GM12892 (cell line): ENCODE measurements around the gene ANXA7.
A peak's percentile ranks its signal among the peaks of the same experiment; 100 is the strongest.

ENCODE experiments used
- DNase-seq: peaks from one replicate; pipeline ENCODE4 v3.0.0; 2011; ENCODE audit not compliant: insufficient read length
- FAIRE-seq: peaks from 2 replicates; lab custom pipeline; 2011; peaks lifted over from hg19 to GRCh38; lab: Jason Lieb, UNC
- POLR2A ChIP-seq: IDR thresholded peaks from 2 replicates; pipeline ENCODE4 v1.6.1; 2011; ENCODE audit warnings: low read depth, low read length, control low read depth
- POLR2AphosphoS5 ChIP-seq: IDR thresholded peaks from 2 replicates; pipeline ENCODE4 v1.6.1; 2011; ENCODE audit warnings: low read depth, low read length, control low read depth
- TAF1 ChIP-seq: IDR thresholded peaks from 2 replicates; pipeline ENCODE4 v1.6.1; 2011; ENCODE audit warnings: low read depth, mild to moderate bottlenecking, control low read depth, low read length, borderline replicate concordance

ANXA7 gene

DNA sequence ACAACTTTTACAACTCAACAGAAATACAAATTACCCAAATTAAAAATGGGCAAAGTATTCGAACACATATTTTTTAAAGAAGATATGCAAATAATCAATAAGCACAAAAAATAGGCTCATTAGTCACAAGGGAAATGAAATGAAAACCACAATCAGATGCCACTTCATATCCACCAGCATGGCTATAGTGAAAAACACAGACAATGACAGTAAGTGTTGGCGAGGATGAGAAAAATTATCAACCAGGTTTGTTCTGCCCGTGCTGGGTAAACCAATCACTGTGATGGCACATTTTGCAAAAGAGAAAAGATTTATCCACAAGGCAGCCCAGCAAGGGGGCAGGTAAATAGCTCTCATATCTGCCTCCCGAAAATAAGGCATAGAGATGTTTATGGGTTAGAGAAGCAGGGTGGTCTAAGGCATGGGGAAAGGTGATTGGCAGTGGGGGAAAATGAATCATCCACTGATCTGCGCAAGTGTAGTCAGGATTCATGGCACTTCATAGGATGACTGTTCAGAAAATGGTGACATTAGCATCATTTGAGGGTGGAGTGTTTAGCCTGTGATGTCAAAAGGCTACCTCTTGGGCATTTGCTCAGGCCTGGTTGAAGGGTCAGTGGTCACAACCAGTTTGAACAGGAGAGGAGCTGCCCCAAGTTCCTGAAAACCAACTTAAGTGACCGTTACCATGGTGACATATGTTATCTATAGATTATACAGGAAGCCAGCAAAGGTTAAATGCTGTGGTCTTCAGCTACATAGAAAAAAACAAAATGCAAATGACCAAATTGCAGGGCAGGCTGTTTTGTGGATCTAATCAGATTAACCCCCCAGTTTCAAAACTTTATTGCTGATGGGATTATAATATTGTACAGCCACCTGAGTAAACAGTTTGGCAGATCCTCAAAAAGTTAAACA is 47.2 kb downstream of the ANXA7 start:
- DNase-seq: no peak
- TF ChIP-seq POLR2A: no peak
- no peak for TF ChIP-seq POLR2AphosphoS5
- TF ChIP-seq TAF1: no peak
- FAIRE-seq: peak; percentile 17

DNA sequence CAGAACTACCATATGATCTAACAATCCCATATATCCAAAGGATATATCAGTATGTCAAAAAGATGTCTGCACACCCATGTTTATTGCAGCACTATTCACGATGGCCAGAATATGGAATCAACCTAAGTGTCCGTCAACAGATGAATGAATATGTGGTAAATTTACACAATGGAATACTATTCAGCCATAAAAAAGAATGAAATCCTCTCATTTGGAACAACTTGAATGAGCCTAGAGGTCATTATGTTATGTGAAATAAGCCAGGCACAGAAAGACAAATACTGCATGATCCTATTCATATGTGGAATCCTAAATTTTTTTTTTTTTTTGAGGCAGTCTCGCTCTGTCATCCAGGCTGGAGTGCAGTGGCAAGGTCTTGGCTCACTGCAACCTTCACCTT is 48.9 kb downstream of the ANXA7 start:
- no peak for FAIRE-seq
- DNase-seq: no peak
- TF ChIP-seq POLR2A (no peak), TAF1 (no peak), POLR2AphosphoS5 (no peak)

DNA sequence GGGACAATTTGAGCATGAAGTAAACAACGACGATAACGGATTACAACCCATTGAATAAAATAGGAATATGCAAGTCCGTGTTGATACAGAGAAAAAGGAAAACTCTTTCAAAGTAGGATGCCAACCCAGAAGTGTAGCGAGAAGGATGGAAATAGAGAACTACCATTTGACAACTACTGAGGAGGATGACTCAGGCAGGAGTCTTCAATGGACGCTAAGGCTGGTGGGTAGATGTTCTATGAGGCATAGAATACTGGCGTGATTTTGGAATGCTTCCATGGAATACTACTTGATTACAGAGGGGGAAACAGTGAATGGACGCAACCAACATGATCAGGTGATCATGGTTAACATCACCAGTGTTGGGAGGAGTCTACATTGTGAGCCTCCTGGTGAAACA is 54.4 kb downstream of the ANXA7 start:
- DNase-seq (no peak), FAIRE-seq (peak; percentile 38)
- no peak for TF ChIP-seq POLR2AphosphoS5
- no peak for TF ChIP-seq POLR2A
- no peak for TF ChIP-seq TAF1

- DNase-seq (peak; percentile 79), FAIRE-seq (peak; percentile 96)
- TF ChIP-seq POLR2AphosphoS5: peak; percentile 20; the same call in 1 of the 2 replicates
- TF ChIP-seq POLR2A: peak; percentile 69
- 0 out of 2 replicates have a peak, but pooled peaks have one; percentile 50 for TF ChIP-seq TAF1
Observed at GRCh38 chr10:73358331-73359279, 55.3 kb downstream of the ANXA7 start, which contains the start of gene CFAP70. Gene CFAP70, minus strand, starts transcription at chr10:73358864. Its CDS starts 4,068 bp downstream, at chr10:73354796.

- FAIRE-seq: peak; percentile 27
- no peak for DNase-seq
- TF ChIP-seq TAF1: no peak
- no peak for TF ChIP-seq POLR2AphosphoS5
- no peak for TF ChIP-seq POLR2A
Observed at GRCh38 chr10:73357821-73358220, 56.0 kb downstream of the ANXA7 start.

- DNase-seq: no peak
- TF ChIP-seq TAF1: no peak
- no peak for TF ChIP-seq POLR2AphosphoS5
- no peak for TF ChIP-seq POLR2A
- FAIRE-seq: no peak
Observed at GRCh38 chr10:73357166-73357565, 56.7 kb downstream of the ANXA7 start.

DNA sequence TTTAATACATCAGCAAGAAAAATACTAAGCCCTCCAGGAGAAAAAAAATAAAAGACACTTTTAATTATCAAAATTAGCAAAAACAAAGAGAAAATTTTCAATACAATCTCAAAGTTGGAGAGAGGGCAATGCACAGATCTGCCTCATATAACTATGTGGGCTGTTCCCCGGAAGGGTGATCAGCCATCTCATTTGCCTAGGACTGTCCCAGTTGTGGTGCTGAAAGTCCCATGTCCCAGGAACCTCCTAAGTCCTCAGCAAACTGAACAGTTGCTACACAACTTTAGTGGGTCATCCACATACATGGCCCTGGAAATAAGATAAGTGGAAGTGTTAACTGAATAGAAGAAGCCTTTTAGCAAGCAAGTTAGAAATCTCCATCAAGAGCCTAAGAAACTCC is 69.6 kb downstream of the ANXA7 start:
- TF ChIP-seq POLR2AphosphoS5 (no peak), POLR2A (no peak), TAF1 (no peak)
- DNase-seq (no peak), FAIRE-seq (no peak)

DNA sequence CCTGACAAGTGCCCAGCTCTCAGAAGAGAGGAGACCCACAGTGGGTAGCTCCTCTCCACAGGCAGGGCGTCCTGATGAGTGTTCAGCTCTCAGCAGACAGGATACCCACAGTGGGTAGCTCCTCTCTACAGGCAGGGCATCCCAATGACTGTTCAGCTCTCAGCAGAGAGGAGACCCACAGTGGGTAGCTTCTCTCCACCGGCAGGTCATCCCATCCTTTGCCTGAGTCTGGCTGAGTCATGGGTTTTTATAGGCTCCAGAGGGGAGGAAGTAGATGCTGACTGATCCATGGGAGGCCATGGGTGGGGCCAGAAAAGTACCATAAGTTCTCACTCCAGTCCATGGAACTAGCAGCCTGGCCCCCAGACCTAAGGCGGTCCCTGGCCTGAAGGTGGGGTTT is 73.7 kb downstream of the ANXA7 start:
- DNase-seq (no peak), FAIRE-seq (no peak)
- TF ChIP-seq POLR2AphosphoS5 (no peak), POLR2A (no peak), TAF1 (no peak)

- FAIRE-seq (no peak), DNase-seq (no peak)
- TF ChIP-seq POLR2A: no peak
- no peak for TF ChIP-seq TAF1
- no peak for TF ChIP-seq POLR2AphosphoS5
Observed at GRCh38 chr10:73339436-73339835, 74.4 kb downstream of the ANXA7 start.

GRCh38 chr10:73338801-73339368 is 75.0 kb downstream of the ANXA7 start:
- FAIRE-seq (no peak), DNase-seq (no peak)
- TF ChIP-seq POLR2A (no peak), POLR2AphosphoS5 (no peak), TAF1 (no peak)

- TF ChIP-seq POLR2AphosphoS5 (no peak), TAF1 (no peak), POLR2A (no peak)
- FAIRE-seq (no peak), DNase-seq (no peak)
Observed at GRCh38 chr10:73333202-73333601, 80.7 kb downstream of the ANXA7 start.
